MV-4-11 (cell line): ENCODE results near the gene TMEM176A.

Source experiments
- DNase-seq: peaks from one replicate; lab custom pipeline; 2025; lab: John Stamatoyannopoulos, UW

The TMEM176A gene

GRCh38 chr7:150849204-150849775 is 48.7 kb downstream of the TMEM176A start:
- no peak for DNase-seq

- no peak for DNase-seq
Observed at GRCh38 chr7:150850273-150850672, 49.7 kb downstream of the TMEM176A start.

GRCh38 chr7:150851492-150852370 is 51.2 kb downstream of the TMEM176A start:
- DNase-seq, result peak; percentile 7

GRCh38 chr7:150852371-150852905 is 51.9 kb downstream of the TMEM176A start, which contains the start of gene AOC1:
AOC1 (plus strand) TSS chr7:150852517; CDS start chr7:150856471, 3,954 bp downstream.
- peak; percentile 44 for DNase-seq

- no peak for DNase-seq
Observed at GRCh38 chr7:150854066-150855000, 53.8 kb downstream of the TMEM176A start.
